KG1 (cell line): ENCODE measurements around the gene WDR18.

Source experiments
- DNase-seq: peaks from one replicate; lab custom pipeline; 2025; lab: John Stamatoyannopoulos, UW

Gene WDR18

GRCh38 chr19:1008268-1009040, 24.3 kb downstream of the WDR18 start:
- DNase-seq, result no peak

- DNase-seq, result no peak
Measured at GRCh38 chr19:1009041-1009980, 25.2 kb downstream of the WDR18 start.

GRCh38 chr19:1009981-1010538, 25.9 kb downstream of the WDR18 start:
- no peak for DNase-seq

- no peak for DNase-seq
Measured at GRCh38 chr19:1010586-1011510, 26.7 kb downstream of the WDR18 start.

GRCh38 chr19:1011831-1012333, 27.7 kb downstream of the WDR18 start:
- DNase-seq, result no peak

GRCh38 chr19:1012334-1012733, 28.2 kb downstream of the WDR18 start:
- DNase-seq, result no peak

GRCh38 chr19:1013218-1013617, 29.1 kb downstream of the WDR18 start:
- DNase-seq, result no peak

GRCh38 chr19:1014161-1015060, 30.3 kb downstream of the WDR18 start:
- DNase-seq, result no peak

GRCh38 chr19:1015061-1015781, 31.1 kb downstream of the WDR18 start:
- no peak for DNase-seq

- DNase-seq, result no peak
Measured at GRCh38 chr19:1015782-1016646, 31.9 kb downstream of the WDR18 start.

- DNase-seq, result no peak
Measured at GRCh38 chr19:1016647-1017114, 32.5 kb downstream of the WDR18 start.

GRCh38 chr19:1017115-1017905, 33.2 kb downstream of the WDR18 start:
- DNase-seq, result no peak

- DNase-seq, result no peak
Measured at GRCh38 chr19:1017906-1018305, 33.8 kb downstream of the WDR18 start.

- no peak for DNase-seq
Measured at GRCh38 chr19:1018393-1018792, 34.2 kb downstream of the WDR18 start.

GRCh38 chr19:1018932-1019615, 34.9 kb downstream of the WDR18 start:
- DNase-seq, result no peak

GRCh38 chr19:1019616-1019961, 35.4 kb downstream of the WDR18 start:
- no peak for DNase-seq
